Upper lobe of right lung (tissue), 1 donor: ENCODE measurements around the gene PDK2. TPM values are rescaled to one million over a fixed set of nuclear protein-coding genes. Genes with fewer than 3 reads are reported as not detected.

ENCODE experiments used
- ATAC-seq: fragments of 200-7000 bp; cut with Tn5 transposase; one replicate; pipeline ENCODE4 v1.9.1; 2020; ENCODE audit warnings: mild to moderate bottlenecking, moderate library complexity
- DNase-seq: peaks from one replicate; pipeline ENCODE4 v3.0.0-alpha.2; 2020
- H3K27ac ChIP-seq: fragments of 200-600 bp; one replicate; pipeline ENCODE4 v1.8.0; 2022
- H3K27me3 ChIP-seq: fragments of 200-600 bp; one replicate; pipeline ENCODE4 v1.8.0; 2022; ENCODE audit warnings: mild to moderate bottlenecking
- H3K36me3 ChIP-seq: fragments of 200-600 bp; one replicate; pipeline ENCODE4 v1.8.0; 2022
- H3K4me1 ChIP-seq: fragments of 200-600 bp; one replicate; pipeline ENCODE4 v1.8.0; 2022
- H3K4me3 ChIP-seq: fragments of 200-600 bp; one replicate; pipeline ENCODE4 v1.8.0; 2022; ENCODE audit warnings: mild to moderate bottlenecking
- H3K9me3 ChIP-seq: fragments of 200-600 bp; one replicate; pipeline ENCODE4 v1.8.0; 2022
- intact Hi-C: fragments of 100-400 bp; cut with DNase I; formaldehyde crosslinking; loops from one replicate; pipeline ENCODE4 v1.11.0; 2022
- total RNA-seq: library from RNA; stranded (reverse); fragmentation: NEBNext Ultra II Directional; extraction: Animal tissue kit (Norgen Biotek cat#: 25700); gene quantifications from one replicate; pipeline ENCODE4 v1.2.1, GENCODE V29; 2021
- TF ChIP-seq, protein P1 (sequence below): fragments of 200-600 bp; IDR thresholded peaks from one replicate; pipeline ENCODE4 v1.8.0; 2022; ENCODE audit warnings: antibody characterized with exemption
- donor health status: DM: no; HTN: yes; CAD: no; lungs with severe emphysema.

The PDK2 gene
- total RNA-seq, 1 donor from 2014 or later, result 30.2 TPM

DNA sequence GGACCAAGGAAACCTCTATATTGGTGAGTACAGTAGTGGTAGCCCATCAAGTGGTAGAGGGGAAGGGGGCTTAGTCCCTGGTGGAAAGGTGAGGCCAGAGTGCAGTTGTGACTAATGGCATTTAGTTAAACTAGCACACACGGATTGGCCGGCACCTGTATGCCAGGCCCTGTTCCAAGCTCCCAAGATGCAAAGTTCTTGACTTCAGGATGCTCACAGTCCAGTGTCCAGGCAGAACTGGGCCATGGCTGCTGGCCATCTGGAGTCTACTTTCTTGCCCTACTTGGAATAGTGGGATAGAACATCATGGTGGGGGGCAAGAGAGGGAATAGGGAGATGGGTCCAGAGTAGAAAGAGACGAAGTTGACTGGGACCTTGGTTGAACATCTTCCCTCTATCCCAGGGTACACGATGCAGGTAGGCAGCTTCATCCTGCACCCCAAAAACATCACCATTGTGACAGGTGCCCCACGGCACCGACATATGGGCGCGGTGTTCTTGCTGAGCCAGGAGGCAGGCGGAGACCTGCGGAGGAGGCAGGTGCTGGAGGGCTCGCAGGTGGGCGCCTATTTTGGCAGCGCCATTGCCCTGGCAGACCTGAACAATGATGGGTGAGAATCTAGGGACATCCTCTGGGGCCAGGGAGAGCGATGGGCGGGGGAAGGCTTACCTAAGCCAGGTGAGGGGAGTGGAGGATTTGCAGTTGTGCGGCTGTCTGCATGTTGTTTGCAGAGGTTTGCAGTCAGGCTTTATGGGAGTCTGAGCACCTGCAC is 24.1 kb upstream of the PDK2 start:
- Histone ChIP-seq H3K4me3 (no peak overlapping the region), H3K4me1 (no peaks in the 10 kb centered on the region), H3K36me3 (peaks cover 89% of the 10 kb centered on the region), H3K9me3 (no peaks in the 10 kb centered on the region), H3K27ac (no peak overlapping the region), H3K27me3 (no peaks in the 10 kb centered on the region)
- DNase-seq, result no peak
- TF ChIP-seq, protein P1, sequence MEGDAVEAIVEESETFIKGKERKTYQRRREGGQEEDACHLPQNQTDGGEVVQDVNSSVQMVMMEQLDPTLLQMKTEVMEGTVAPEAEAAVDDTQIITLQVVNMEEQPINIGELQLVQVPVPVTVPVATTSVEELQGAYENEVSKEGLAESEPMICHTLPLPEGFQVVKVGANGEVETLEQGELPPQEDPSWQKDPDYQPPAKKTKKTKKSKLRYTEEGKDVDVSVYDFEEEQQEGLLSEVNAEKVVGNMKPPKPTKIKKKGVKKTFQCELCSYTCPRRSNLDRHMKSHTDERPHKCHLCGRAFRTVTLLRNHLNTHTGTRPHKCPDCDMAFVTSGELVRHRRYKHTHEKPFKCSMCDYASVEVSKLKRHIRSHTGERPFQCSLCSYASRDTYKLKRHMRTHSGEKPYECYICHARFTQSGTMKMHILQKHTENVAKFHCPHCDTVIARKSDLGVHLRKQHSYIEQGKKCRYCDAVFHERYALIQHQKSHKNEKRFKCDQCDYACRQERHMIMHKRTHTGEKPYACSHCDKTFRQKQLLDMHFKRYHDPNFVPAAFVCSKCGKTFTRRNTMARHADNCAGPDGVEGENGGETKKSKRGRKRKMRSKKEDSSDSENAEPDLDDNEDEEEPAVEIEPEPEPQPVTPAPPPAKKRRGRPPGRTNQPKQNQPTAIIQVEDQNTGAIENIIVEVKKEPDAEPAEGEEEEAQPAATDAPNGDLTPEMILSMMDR, result no peak
- no peak for ATAC-seq
- intact Hi-C loops, result no loop called here

DNA sequence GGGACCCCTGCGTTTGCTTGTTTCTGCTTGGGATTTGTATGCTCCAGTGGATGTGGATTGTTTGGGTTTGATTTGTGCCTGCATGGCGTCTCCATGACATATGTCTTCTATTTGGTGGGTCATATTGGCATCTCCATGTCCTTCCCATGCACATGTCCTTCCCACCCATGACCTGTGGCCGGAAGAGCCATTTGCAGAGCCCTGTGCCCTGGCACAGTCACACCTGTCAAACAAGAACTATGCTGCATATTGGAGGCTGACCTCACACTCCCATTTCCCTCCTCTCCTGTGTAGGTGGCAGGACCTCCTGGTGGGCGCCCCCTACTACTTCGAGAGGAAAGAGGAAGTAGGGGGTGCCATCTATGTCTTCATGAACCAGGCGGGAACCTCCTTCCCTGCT is 23.5 kb upstream of the PDK2 start:
- intact Hi-C loops, result no loop called here
- Histone ChIP-seq H3K27ac (no peak overlapping the region), H3K4me3 (no peak overlapping the region), H3K9me3 (no peaks in the 10 kb centered on the region), H3K4me1 (no peaks in the 10 kb centered on the region), H3K36me3 (peaks cover 92% of the 10 kb centered on the region), H3K27me3 (no peaks in the 10 kb centered on the region)
- DNase-seq, result no peak
- TF ChIP-seq, protein P1, result no peak
- no peak for ATAC-seq

DNA sequence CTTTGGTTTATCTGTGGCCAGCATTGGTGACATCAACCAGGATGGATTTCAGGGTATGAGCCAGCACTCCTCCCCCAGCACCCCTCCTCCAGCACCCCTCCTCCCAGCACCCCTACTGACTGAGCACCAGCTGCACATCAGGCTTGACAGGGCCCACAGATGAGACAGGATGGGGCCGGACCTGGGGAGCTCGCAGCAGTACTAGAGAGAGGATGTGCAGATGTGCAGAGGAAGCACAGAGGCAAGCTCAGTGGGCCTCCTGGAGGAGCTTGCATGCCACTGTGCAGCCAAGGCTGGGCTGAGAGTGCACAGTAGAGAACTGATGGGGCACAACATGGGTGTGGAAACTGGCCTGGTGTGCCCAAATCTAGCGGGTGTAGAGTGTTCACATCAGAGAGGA is 23.0 kb upstream of the PDK2 start:
- intact Hi-C loops, result no loop called here
- Histone ChIP-seq H3K27me3 (no peaks in the 10 kb centered on the region), H3K9me3 (no peaks in the 10 kb centered on the region), H3K4me3 (no peak overlapping the region), H3K36me3 (peaks cover 92% of the 10 kb centered on the region), H3K4me1 (no peaks in the 10 kb centered on the region), H3K27ac (no peak overlapping the region)
- TF ChIP-seq, protein P1, result no peak
- no peak for DNase-seq
- no peak for ATAC-seq

DNA sequence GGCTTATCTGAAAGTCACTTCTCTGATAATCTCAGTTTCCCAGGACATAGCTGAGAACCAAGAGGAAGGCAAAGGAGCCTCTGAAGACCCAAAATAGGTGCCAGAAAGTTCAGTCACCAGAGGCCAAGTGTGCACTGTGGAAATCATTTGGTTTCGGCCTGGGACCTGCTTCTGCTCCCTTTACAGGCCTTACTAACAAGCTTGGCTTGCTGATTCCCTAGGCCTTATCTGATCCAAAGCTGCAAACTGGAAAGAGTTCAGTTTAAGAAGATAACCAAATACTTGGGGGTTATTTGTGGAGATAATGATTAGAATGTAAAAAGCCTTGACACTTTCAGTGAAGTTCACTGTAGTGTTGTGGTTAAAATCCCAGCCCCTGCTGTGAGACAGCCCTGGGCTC is 22.2 kb upstream of the PDK2 start:
- no peak for ATAC-seq
- H3K27me3 ChIP-seq, result no peaks in the 10 kb centered on the region
- peaks cover 92% of the 10 kb centered on the region for H3K36me3 ChIP-seq
- TF ChIP-seq, protein P1, result no peak
- H3K4me1 ChIP-seq, result no peaks in the 10 kb centered on the region
- H3K27ac ChIP-seq, result no peak overlapping the region
- H3K9me3 ChIP-seq, result no peaks in the 10 kb centered on the region
- no peak for DNase-seq
- no peak overlapping the region for H3K4me3 ChIP-seq
- intact Hi-C loops, result no loop called here

DNA sequence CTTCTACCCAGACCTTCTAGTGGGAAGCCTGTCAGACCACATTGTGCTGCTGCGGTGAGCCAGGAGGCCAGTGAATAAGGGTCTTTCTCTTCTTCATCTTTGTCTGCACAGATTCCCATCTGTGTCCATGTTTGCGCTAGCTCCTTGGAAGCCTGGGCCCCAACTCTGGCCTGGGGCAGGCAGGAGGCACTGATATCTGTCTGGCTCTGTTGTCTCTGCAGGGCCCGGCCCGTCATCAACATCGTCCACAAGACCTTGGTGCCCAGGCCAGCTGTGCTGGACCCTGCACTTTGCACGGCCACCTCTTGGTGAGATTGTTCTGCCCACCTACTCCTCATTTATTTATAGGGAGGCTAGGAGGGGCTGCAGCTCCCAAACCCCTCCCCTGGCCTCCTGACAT is 20.9 kb upstream of the PDK2 start:
- H3K36me3 ChIP-seq, result peaks cover 93% of the 10 kb centered on the region
- no peaks in the 10 kb centered on the region for H3K27me3 ChIP-seq
- no peak overlapping the region for H3K4me3 ChIP-seq
- intact Hi-C loops, result no loop called here
- TF ChIP-seq, protein P1, result no peak
- no peak for ATAC-seq
- DNase-seq, result no peak
- H3K27ac ChIP-seq, result no peak overlapping the region
- no peaks in the 10 kb centered on the region for H3K9me3 ChIP-seq
- H3K4me1 ChIP-seq, result no peaks in the 10 kb centered on the region
